ENCODE results near the gene NAA20. TPM values are rescaled to one million over a fixed set of nuclear protein-coding genes. Genes with fewer than 3 reads are reported as not detected.
"Not testable (repeated sequence)": the region's sequence is repeated elsewhere in the genome, so short reads cannot be mapped to it uniquely, and the experiment has no call there.

Gene NAA20
- polyA plus RNA-seq, 4 donors: 92.7 to 106 (median 105) TPM

DNA sequence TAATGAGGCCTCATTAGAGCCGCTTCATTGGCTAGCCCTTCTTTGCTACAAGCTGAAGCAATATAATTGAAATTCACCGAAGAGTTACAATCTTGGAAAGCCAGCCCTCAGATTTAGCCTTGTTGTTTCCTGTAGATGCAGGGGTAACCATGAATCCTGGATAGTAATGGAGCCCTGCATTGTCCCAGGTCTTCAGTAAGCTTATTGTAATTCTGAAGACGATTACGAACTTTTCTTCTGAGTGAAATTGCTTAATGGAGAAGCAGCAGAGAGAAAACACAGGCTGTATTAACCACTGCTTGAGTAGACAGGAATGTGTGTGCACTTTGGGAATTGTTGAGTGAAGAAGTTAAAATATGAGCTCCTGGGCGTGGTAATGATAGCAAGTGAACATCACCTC, 26.3 kb upstream of the NAA20 start:
- no peak for DNase-seq (ENCODE audit: low read depth in 4 of 4, low spot score in 3 of 4)

GRCh38 chr20:19991308-19991707, 25.9 kb upstream of the NAA20 start:
- no peak for DNase-seq (ENCODE audit: low read depth in 4 of 4, low spot score in 3 of 4)

- no peak for DNase-seq (ENCODE audit: low read depth in 4 of 4, low spot score in 3 of 4)
These were observed 25.3 kb upstream of the NAA20 start for GRCh38 chr20:19991854-19992253.

DNA sequence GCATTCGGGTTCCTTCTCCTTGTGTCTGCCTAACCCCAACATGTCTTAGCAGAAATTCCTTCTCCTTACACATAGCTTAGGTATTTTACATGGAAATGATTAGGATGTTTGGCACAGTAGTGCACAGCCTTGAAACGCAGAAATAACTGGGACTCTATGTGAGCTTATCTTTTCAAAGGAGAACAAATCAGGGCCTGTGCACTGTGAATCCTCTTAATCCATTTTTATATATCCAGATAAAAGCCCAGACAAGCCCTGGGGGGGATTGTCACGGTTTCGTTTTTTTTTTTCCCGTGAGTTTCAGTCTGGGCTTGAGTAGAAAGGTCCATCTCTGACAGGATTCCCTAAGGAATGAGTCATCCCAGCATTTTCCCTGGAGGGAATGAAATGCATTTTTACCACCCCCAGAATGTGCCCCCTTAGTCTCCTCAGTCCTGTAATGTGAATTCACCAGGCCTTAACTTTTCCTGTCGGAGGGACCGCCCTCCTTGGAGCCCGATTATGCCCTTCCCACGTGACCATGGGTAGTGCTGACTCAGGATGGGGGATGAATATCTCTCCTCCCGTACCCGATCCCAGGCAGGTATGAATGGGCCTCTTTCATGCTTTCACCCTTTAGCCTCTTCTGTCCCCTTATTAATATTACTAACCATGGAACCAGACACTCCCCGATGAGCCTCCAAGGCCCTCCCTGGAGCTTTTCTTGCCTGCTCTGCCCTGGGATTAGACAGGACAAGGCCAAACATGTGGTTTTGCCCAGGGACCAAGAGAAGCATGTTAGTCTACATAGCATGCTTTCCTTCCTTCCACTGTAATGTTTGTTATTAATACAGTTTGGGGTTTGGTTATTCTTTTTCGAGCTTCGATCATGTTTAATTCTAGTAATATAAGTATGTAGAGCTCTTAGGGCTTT, 23.9 kb upstream of the NAA20 start:
- no peak for DNase-seq (ENCODE audit: low read depth in 4 of 4, low spot score in 3 of 4)

- DNase-seq (ENCODE audit: low read depth in 4 of 4, low spot score in 3 of 4): no peak
These were observed 23.0 kb upstream of the NAA20 start for GRCh38 chr20:19993958-19994669.

- DNase-seq (ENCODE audit: low read depth in 4 of 4, low spot score in 3 of 4): no peak
These were observed 21.8 kb upstream of the NAA20 start for GRCh38 chr20:19995220-19995863.

DNA sequence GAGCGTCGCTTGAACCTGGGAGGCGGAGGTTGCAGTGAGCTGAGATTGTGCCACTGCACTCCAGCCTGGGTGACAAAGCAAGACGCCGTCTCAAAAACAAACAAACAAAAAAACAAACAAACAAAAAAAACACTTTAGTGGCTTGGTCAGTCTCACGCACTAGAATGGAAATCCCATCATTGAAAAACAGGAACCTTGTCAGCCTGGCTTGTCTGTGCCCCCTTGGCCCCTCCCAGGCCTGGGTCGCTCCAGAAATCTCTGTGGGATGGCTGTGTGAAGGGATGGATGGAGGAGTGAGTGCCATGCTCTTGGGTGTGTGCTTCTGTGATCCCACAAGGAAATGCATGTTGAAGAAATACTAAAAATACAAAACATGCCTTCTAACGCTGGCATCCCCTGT, 20.9 kb upstream of the NAA20 start:
- DNase-seq (ENCODE audit: low read depth in 4 of 4, low spot score in 3 of 4): no peak

DNA sequence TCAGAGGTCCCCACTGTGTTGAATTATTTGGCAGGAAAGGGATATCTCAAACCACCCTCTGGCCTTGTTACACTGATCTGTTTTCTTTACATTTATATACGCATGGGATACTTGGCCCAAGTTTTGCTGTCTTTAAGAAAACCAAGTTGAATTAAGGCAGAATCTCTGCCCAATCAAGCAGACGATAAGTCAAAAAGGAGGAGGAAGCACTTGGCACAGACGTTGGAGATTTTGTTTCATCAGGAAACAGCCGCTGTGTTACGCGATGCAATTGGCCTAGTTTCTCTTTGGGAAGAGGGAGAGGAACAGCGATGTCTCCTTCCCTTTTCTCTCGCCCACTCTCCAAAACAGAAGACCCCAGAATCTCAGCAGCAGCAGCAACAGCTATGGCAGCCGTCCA, 20.2 kb upstream of the NAA20 start:
- no peak for DNase-seq (ENCODE audit: low read depth in 4 of 4, low spot score in 3 of 4)

DNA sequence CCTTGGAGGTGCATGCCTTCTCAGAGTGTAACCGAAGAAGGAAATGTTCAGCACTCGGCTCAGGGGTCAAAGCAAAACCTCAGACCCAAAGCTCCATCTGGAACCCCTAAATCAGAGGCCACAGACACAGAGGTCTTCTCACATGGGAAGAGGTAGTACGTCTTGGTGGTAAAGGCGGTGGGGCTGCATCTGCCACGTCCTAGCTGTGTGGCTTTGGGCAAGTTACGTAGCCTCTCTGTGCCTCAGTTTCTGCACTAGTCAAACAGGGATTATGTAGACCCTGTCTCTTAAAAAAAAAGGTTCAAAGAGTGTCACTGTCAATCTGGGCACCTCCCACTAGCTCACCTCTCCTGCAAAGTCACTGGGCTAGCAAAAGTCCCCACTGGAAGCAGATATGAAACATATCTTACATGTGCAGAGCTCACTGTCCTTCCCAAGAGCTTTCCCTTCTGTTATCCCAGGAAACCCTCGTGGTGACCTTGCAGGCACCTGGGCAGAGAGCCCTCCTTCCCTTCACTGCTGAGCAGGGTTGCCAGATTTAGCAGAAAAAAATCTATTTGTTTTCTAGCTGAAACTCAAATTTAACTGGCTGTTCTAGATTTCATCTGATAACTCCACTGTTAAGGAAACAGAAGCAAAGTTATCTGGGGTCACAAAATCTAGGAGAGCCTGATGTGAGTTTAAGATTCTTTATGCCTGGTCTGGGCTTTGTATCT, 18.0 kb upstream of the NAA20 start:
- no peak for DNase-seq (ENCODE audit: low read depth in 4 of 4, low spot score in 3 of 4)

- no peak for DNase-seq (ENCODE audit: low read depth in 4 of 4, low spot score in 3 of 4)
These were observed 16.8 kb upstream of the NAA20 start for GRCh38 chr20:20000211-20000968.

DNA sequence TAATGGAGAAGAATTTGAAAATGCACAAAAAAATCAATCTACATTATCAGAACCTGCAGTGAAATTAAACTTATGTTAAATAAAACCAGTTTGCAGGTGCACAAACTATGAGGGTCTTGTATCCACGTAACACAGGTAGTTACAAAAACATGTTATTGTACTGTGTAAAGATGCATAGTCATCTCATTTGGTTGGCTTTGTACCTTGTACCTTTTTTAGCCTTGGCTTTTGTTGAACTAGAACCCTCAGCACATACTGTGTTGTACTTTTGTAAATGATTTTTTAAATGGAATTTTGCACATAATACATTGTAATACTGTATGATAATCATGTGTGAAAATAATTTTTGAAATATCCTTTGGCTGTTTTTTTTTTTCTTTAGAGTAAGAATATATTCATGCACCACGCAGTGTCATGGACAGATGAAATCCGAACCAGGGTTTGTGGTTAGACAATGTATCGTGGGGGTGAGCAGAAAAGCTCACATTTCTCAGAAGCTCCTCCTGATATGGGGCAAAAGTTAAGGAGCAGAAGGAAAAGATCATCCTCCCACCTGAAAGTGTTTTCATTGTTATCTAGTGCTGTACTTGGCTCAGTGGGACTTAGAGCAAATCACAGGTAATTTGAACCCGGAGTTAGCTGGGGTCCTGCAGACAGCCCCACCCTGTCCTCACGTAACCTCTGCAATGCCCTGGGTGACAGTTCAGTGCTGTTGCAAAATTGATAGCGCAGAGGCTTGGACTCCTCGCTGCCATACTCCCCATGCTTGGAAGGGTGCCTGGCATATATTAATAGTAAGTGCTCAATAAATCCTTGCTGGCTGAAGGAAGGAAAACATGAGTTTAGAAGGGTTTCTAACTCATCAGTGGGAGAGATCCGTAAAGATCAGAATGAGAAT, 14.8 kb upstream of the NAA20 start:
- DNase-seq (ENCODE audit: low read depth in 4 of 4, low spot score in 3 of 4): no peak

- DNase-seq (ENCODE audit: low read depth in 4 of 4, low spot score in 3 of 4): no peak
These were observed 13.9 kb upstream of the NAA20 start for GRCh38 chr20:20003031-20003954.

DNA sequence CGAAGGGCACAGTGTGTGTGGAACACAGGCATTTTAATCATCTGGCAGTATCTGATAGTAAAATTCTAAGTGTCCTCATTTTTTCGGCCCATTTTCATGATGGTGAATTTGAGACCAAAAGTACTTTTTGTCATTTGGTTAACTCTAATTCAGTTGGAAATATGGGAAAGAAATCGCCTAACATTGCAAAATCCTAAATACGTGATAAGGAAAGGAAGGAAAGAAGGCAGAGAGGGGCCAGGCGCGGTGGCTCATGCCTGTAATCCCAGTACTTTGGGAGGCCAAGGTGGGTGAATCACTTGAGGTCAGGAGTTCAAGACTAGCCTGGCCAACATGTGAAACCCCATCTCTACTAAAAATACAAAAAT, 13.2 kb upstream of the NAA20 start:
- DNase-seq (ENCODE audit: low read depth in 4 of 4, low spot score in 3 of 4): not testable (repeated sequence)

GRCh38 chr20:20005342-20005741, 11.8 kb upstream of the NAA20 start:
- DNase-seq (ENCODE audit: low read depth in 4 of 4, low spot score in 3 of 4): no peak

DNA sequence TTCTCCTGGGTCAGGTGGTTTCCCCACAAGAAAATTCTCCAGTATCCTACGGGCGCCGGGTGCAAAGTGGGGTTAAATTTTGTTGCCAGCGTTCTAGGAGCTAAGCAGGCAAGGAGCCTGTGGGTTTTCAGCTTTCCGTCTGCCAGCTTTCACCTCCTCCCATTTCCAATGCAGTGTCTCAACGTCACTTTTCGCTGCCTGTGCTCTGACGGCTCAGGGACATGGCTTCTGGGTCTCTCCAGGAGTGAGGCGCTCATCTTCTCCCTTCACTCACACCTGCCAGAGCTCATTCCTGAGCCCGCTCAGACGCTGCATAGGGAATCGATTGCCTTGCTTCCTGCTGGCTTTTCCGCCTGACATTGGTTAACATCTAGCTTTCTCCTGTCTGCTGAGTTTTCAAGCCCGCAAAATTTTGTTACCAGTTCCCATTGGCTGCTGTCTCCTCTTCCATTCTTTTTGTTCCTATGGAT, 7.3 kb upstream of the NAA20 start:
- no peak for DNase-seq (ENCODE audit: low read depth in 4 of 4, low spot score in 3 of 4)

DNA sequence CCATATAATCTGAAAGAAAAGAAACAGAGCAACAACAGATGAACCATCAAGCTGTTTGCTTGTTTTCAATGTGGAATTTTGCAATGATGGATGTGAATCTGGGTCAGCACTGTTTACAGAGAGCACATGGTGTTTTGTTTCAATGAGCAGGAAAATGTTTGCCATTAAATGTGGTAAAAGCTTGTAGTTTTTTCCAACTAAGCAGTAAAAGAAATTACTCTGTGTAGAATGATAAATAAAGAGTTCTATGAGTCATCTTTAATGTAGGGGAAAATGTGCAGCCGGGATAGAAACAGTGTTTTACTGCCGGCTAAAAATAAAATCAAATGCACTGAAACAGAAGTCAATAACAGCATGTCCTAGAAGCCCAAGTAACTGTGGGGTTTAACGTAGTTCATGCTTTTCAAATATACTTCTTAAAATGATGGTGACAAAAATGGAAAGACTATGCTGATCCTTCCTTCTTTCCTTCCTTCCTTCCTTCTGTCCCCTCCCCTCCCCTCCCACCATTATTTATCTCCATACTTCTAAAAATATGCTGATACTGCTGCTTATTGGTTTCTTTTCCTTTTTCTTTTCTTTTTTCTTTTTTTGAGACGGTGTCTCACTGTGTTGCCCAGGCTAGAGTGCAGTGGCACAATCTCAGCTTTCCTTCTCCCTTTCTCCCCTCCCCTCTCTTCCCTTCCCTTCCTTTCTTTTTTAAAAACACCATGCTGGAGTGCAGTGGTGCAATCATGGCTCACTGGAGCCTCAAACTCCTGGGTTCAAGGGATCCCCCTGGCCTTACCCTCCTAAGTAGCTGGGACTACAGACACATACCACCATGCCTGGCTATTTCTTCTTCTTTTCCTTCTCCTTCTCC, 6.3 kb upstream of the NAA20 start:
- peak in 2 of 4 donors; percentile 42 to 61 for DNase-seq (ENCODE audit: low read depth in 4 of 4, low spot score in 3 of 4)

DNA sequence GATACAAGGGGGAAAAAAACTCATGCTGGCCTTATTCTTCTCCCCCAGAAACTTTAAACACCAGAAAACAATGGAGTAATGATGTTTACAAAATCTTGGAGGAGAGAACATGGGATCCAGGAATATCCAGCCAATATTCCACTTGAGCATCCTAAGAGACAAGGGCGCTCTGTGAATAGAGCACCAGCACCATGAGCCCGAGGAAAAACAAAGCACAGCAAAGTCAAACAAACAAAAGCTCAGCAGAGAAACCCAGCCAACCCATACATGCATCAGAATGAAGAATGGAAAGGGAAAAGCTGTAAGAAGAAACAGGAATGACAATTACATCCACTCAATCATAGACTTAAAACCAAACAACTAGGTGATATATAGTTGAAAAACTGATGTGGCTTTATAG, 4.6 kb upstream of the NAA20 start:
- DNase-seq (ENCODE audit: low read depth in 4 of 4, low spot score in 3 of 4): no peak

All from right renal pelvis (tissue), 4 donors.